ENCODE results near the gene PNP.
"Not testable (repeated sequence)": the region's sequence is repeated elsewhere in the genome, so short reads cannot be mapped to it uniquely, and the experiment has no call there.

The PNP gene

GRCh38 chr14:20499108-20499507 lies 29.9 kb downstream of the PNP start:
- TF ChIP-seq EZH2phosphoT487 (IDR thresholded peaks at IDR 0.05; ENCODE audit: low read depth): no peak
- no peak for TF ChIP-seq CTCF (IDR thresholded peaks at IDR 0.05; ENCODE audit: low read depth, low read length)
- Histone ChIP-seq H3K36me3 (replicated peaks; ENCODE audit: low read depth, low read length) (no peaks in the 10 kb centered on the region), H3K79me2 (ENCODE audit: low read length) (no peaks in the 10 kb centered on the region), H2AFZ (ENCODE audit: low read depth, low read length) (no peak overlapping the region), H4K20me1 (ENCODE audit: insufficient read depth, low read length) (no peaks in the 10 kb centered on the region), H3K4me3 (ENCODE audit: low read length) (no peak overlapping the region), H3K27me3 (ENCODE audit: low read depth, low read length) (0 out of 2 replicates have a peak, but pooled peaks cover 4% of the 10 kb centered on the region), H3K4me2 (ENCODE audit: low read length) (no peak overlapping the region), H3K27ac (ENCODE audit: low read length) (no peak overlapping the region), H3K9ac (ENCODE audit: low read length) (no peak overlapping the region), H3K9me3 (ENCODE audit: insufficient read depth, low read length) (no peaks in the 10 kb centered on the region), H3K4me1 (ENCODE audit: low read length) (peaks cover 10% of the 10 kb centered on the region)

- Histone ChIP-seq H3K4me2 (ENCODE audit: low read length) (no peak overlapping the region), H3K36me3 (replicated peaks; ENCODE audit: low read depth, low read length) (no peaks in the 10 kb centered on the region), H3K27me3 (ENCODE audit: low read depth, low read length) (0 out of 2 replicates have a peak, but pooled peaks cover 4% of the 10 kb centered on the region), H3K27ac (ENCODE audit: low read length) (no peak overlapping the region), H3K4me3 (ENCODE audit: low read length) (no peak overlapping the region), H3K79me2 (ENCODE audit: low read length) (no peaks in the 10 kb centered on the region), H4K20me1 (ENCODE audit: insufficient read depth, low read length) (no peaks in the 10 kb centered on the region), H3K4me1 (ENCODE audit: low read length) (peaks cover 11% of the 10 kb centered on the region), H3K9ac (ENCODE audit: low read length) (no peak overlapping the region), H2AFZ (ENCODE audit: low read depth, low read length) (no peak overlapping the region), H3K9me3 (ENCODE audit: insufficient read depth, low read length) (no peaks in the 10 kb centered on the region)
- TF ChIP-seq EZH2phosphoT487 (IDR thresholded peaks at IDR 0.05; ENCODE audit: low read depth) (no peak), CTCF (IDR thresholded peaks at IDR 0.05; ENCODE audit: low read depth, low read length) (no peak)
These were observed 30.7 kb downstream of the PNP start for GRCh38 chr14:20499881-20500280.

- no peak overlapping the region for H2AFZ ChIP-seq (ENCODE audit: low read depth, low read length)
- 0 out of 2 replicates have a peak, but pooled peaks cover 4% of the 10 kb centered on the region for H3K27me3 ChIP-seq (ENCODE audit: low read depth, low read length)
- TF ChIP-seq EZH2phosphoT487 (IDR thresholded peaks at IDR 0.05; ENCODE audit: low read depth): no peak
- TF ChIP-seq CTCF (IDR thresholded peaks at IDR 0.05; ENCODE audit: low read depth, low read length): no peak
- no peak overlapping the region for H3K4me3 ChIP-seq (ENCODE audit: low read length)
- no peak overlapping the region for H3K4me2 ChIP-seq (ENCODE audit: low read length)
- no peak overlapping the region for H3K27ac ChIP-seq (ENCODE audit: low read length)
- H3K4me1 ChIP-seq (ENCODE audit: low read length): peaks cover 8% of the 10 kb centered on the region
- no peaks in the 10 kb centered on the region for H3K36me3 ChIP-seq (replicated peaks; ENCODE audit: low read depth, low read length)
- no peaks in the 10 kb centered on the region for H3K9me3 ChIP-seq (ENCODE audit: insufficient read depth, low read length)
- no peak overlapping the region for H3K9ac ChIP-seq (ENCODE audit: low read length)
- no peaks in the 10 kb centered on the region for H3K79me2 ChIP-seq (ENCODE audit: low read length)
- no peaks in the 10 kb centered on the region for H4K20me1 ChIP-seq (ENCODE audit: insufficient read depth, low read length)
These were observed 32.1 kb downstream of the PNP start for GRCh38 chr14:20501346-20501745.

GRCh38 chr14:20503898-20504297 lies 34.7 kb downstream of the PNP start:
- Histone ChIP-seq H3K4me3 (ENCODE audit: low read length) (0 out of 2 replicates have a peak overlapping the region, but pooled peaks have one; percentile 17), H3K27me3 (ENCODE audit: low read depth, low read length) (0 out of 2 replicates have a peak, but pooled peaks cover 4% of the 10 kb centered on the region), H3K4me1 (ENCODE audit: low read length) (peaks cover 16% of the 10 kb centered on the region), H3K79me2 (ENCODE audit: low read length) (no peaks in the 10 kb centered on the region), H4K20me1 (ENCODE audit: insufficient read depth, low read length) (no peaks in the 10 kb centered on the region), H3K27ac (ENCODE audit: low read length) (no peak overlapping the region), H3K9ac (ENCODE audit: low read length) (no peak overlapping the region), H2AFZ (ENCODE audit: low read depth, low read length) (peak overlapping the region; percentile 40; the same call in 1 of the 2 replicates), H3K36me3 (replicated peaks; ENCODE audit: low read depth, low read length) (no peaks in the 10 kb centered on the region), H3K9me3 (ENCODE audit: insufficient read depth, low read length) (no peaks in the 10 kb centered on the region), H3K4me2 (ENCODE audit: low read length) (peak overlapping the region; percentile 34)
- TF ChIP-seq CTCF (IDR thresholded peaks at IDR 0.05; ENCODE audit: low read depth, low read length) (no peak), EZH2phosphoT487 (IDR thresholded peaks at IDR 0.05; ENCODE audit: low read depth) (no peak)

- not testable (repeated sequence) for H4K20me1 ChIP-seq (ENCODE audit: insufficient read depth, low read length); H3K79me2 ChIP-seq (ENCODE audit: low read length); H3K4me3 ChIP-seq (ENCODE audit: low read length); H3K9ac ChIP-seq (ENCODE audit: low read length); H3K9me3 ChIP-seq (ENCODE audit: insufficient read depth, low read length); H3K4me2 ChIP-seq (ENCODE audit: low read length); H3K36me3 ChIP-seq (replicated peaks; ENCODE audit: low read depth, low read length); H3K27ac ChIP-seq (ENCODE audit: low read length); H2AFZ ChIP-seq (ENCODE audit: low read depth, low read length)
- Histone ChIP-seq H3K27me3 (ENCODE audit: low read depth, low read length) (peaks cover 14% of the 10 kb centered on the region), H3K4me1 (ENCODE audit: low read length) (peaks cover 22% of the 10 kb centered on the region)
These were observed 37.1 kb downstream of the PNP start for GRCh38 chr14:20506276-20506675.

GRCh38 chr14:20506752-20507151 lies 37.5 kb downstream of the PNP start:
- H3K4me1 ChIP-seq (ENCODE audit: low read length): peaks cover 22% of the 10 kb centered on the region
- not testable (repeated sequence) for H3K9ac ChIP-seq (ENCODE audit: low read length); H4K20me1 ChIP-seq (ENCODE audit: insufficient read depth, low read length); H3K36me3 ChIP-seq (replicated peaks; ENCODE audit: low read depth, low read length); H3K79me2 ChIP-seq (ENCODE audit: low read length); H3K27ac ChIP-seq (ENCODE audit: low read length); H3K9me3 ChIP-seq (ENCODE audit: insufficient read depth, low read length); H3K4me3 ChIP-seq (ENCODE audit: low read length); H2AFZ ChIP-seq (ENCODE audit: low read depth, low read length); H3K4me2 ChIP-seq (ENCODE audit: low read length)
- peaks cover 18% of the 10 kb centered on the region for H3K27me3 ChIP-seq (ENCODE audit: low read depth, low read length)

Data from OCI-LY3 (cell line).